WTC11 (cell line): ENCODE results near the gene NGLY1. TPM values are rescaled to one million over a fixed set of nuclear protein-coding genes. Genes with fewer than 3 reads are reported as not detected.

ENCODE experiments used
- ATAC-seq: fragments of 200-7000 bp; cut with Tn5 transposase; 2 replicates; pipeline ENCODE4 v1.10.0; 2021; ENCODE audit warnings: mild to moderate bottlenecking, moderate library complexity
- CTCF ChIA-PET: fragments of 300-600 bp; sonication (Branson Sonifier 250); formaldehyde crosslinking; loops from one replicate; lab custom pipeline; 2021; ENCODE audit warnings: antibody characterized with exemption; lab: Charles Lee
- POLR2A ChIA-PET: fragments of 350-600 bp; sonication (Branson Sonifier 250); formaldehyde crosslinking; loops from one replicate; lab custom pipeline; 2021; ENCODE audit warnings: antibody characterized with exemption; lab: Charles Lee
- DNase-seq: peaks from one replicate; pipeline ENCODE4 v3.0.0; 2021; ENCODE audit warnings: low spot score
- H3K27ac Mint-ChIP-seq: 2 replicates; pipeline ENCODE4 v1.8.0; 2021; ENCODE audit warnings: mixed read lengths
- H3K27me3 Mint-ChIP-seq: 2 replicates; pipeline ENCODE4 v1.8.0; 2021; ENCODE audit warnings: low read depth, mild to moderate bottlenecking, moderate library complexity, mixed read lengths
- H3K36me3 Mint-ChIP-seq: 2 replicates; pipeline ENCODE4 v1.8.0; 2021; ENCODE audit warnings: mixed read lengths
- H3K4me1 Mint-ChIP-seq: 2 replicates; pipeline ENCODE4 v1.8.0; 2022; ENCODE audit warnings: mixed read lengths
- H3K4me3 Mint-ChIP-seq: 2 replicates; pipeline ENCODE4 v1.8.0; 2021; ENCODE audit warnings: mild to moderate bottlenecking, moderate library complexity, mixed read lengths
- H3K9me3 Mint-ChIP-seq: 2 replicates; pipeline ENCODE4 v1.8.0; 2021; ENCODE audit warnings: mixed read lengths
- ATF2 ChIP-seq: sonication (generic); formaldehyde crosslinking; IDR thresholded peaks from 2 replicates; pipeline ENCODE4 v1.8.1; 2022; ENCODE audit warnings: low read depth, missing genetic modification reagents, borderline replicate concordance
- ELF4 ChIP-seq: sonication (generic); formaldehyde crosslinking; IDR thresholded peaks from 2 replicates; pipeline ENCODE4 v1.8.1; 2022; ENCODE audit warnings: low read depth, mild to moderate bottlenecking, moderate library complexity, missing genetic modification reagents
- ETV6 ChIP-seq: sonication (generic); formaldehyde crosslinking; IDR thresholded peaks from 2 replicates; pipeline ENCODE4 v1.8.1; 2022; ENCODE audit warnings: mild to moderate bottlenecking, missing genetic modification reagents
- FOXJ3 ChIP-seq: sonication (generic); formaldehyde crosslinking; IDR thresholded peaks from 2 replicates; pipeline ENCODE4 v1.9.0; 2021; ENCODE audit warnings: missing genetic modification reagents, mild to moderate bottlenecking, borderline replicate concordance
- FOXK1 ChIP-seq: sonication (generic); formaldehyde crosslinking; IDR thresholded peaks from 2 replicates; pipeline ENCODE4 v1.8.0; 2022; ENCODE audit warnings: mild to moderate bottlenecking, moderate library complexity, missing genetic modification reagents
- GRHL2 ChIP-seq: fragments of 250-450 bp; sonication (Bioruptor Pico); IDR thresholded peaks from 2 replicates; pipeline ENCODE4 v1.8.0; 2022; ENCODE audit warnings: mild to moderate bottlenecking, moderate library complexity; ENCODE audit not compliant: insufficient replicate concordance, severe bottlenecking
- HMGXB4 ChIP-seq: sonication (generic); formaldehyde crosslinking; IDR thresholded peaks from 2 replicates; pipeline ENCODE4 v1.8.1; 2023; ENCODE audit warnings: mild to moderate bottlenecking, moderate library complexity, missing genetic modification reagents
- IRF2 ChIP-seq: sonication (generic); formaldehyde crosslinking; IDR thresholded peaks from 2 replicates; pipeline ENCODE4 v1.8.0; 2022; ENCODE audit warnings: low read depth, missing genetic modification reagents, borderline replicate concordance
- JAZF1 ChIP-seq: fragments of 250-450 bp; sonication (Bioruptor Pico); IDR thresholded peaks from 2 replicates; pipeline ENCODE4 v1.9.0; 2021; ENCODE audit warnings: moderate library complexity, mild to moderate bottlenecking, inconsistent platforms
- MLX ChIP-seq: sonication (generic); formaldehyde crosslinking; IDR thresholded peaks from 2 replicates; pipeline ENCODE4 v1.8.1; 2023; ENCODE audit warnings: mild to moderate bottlenecking, missing genetic modification reagents, moderate library complexity
- NFYB ChIP-seq: sonication (generic); formaldehyde crosslinking; conservative IDR thresholded peaks from 2 replicates; pipeline ENCODE4 v1.8.0; 2022; ENCODE audit warnings: low read depth, missing genetic modification reagents
- USF1 ChIP-seq: sonication (generic); formaldehyde crosslinking; IDR thresholded peaks from 2 replicates; pipeline ENCODE4 v1.8.0; 2022; ENCODE audit warnings: mild to moderate bottlenecking, missing genetic modification reagents
- USF2 ChIP-seq: sonication (generic); formaldehyde crosslinking; IDR thresholded peaks from 2 replicates; pipeline ENCODE4 v1.8.1; 2023; ENCODE audit warnings: mild to moderate bottlenecking, missing genetic modification reagents, moderate library complexity
- ZNF263 ChIP-seq: sonication (generic); formaldehyde crosslinking; IDR thresholded peaks from 2 replicates; pipeline ENCODE4 v1.8.1; 2022; ENCODE audit warnings: low read depth, mild to moderate bottlenecking, moderate library complexity, missing genetic modification reagents
- ZNF512 ChIP-seq: sonication (generic); formaldehyde crosslinking; IDR thresholded peaks from 2 replicates; pipeline ENCODE4 v1.8.1; 2022; ENCODE audit warnings: missing genetic modification reagents, borderline replicate concordance
- ZNF671 ChIP-seq: fragments of 250-450 bp; sonication (Bioruptor Pico); IDR thresholded peaks from 2 replicates; pipeline ENCODE4 v1.8.0; 2021; ENCODE audit warnings: mild to moderate bottlenecking
- total RNA-seq: library from RNA; stranded (reverse); gene quantifications from 3 replicates; pipeline ENCODE4 v1.2.3, GENCODE V29; 2021

The NGLY1 gene
- total RNA-seq, 1 experiment from 2014 or later: 20.6 TPM

- CTCF ChIA-PET: no interaction called here
- no peak for DNase-seq
- ATAC-seq: peak; percentile 94
- POLR2A ChIA-PET: interaction anchor here (0.7 to 1.0 kb wide), 2 partner anchors 37 to 775 kb away, joined by 3 to 4 read pairs; partner anchors contain the start of gene NGLY1
- Mint-ChIP-seq H3K27me3 (no peaks in the 10 kb centered on the region), H3K27ac (peak overlapping the region; percentile 92), H3K4me1 (peaks cover 17% of the 10 kb centered on the region), H3K36me3 (0 out of 2 replicates have a peak, but pooled peaks cover under 1% of the 10 kb centered on the region), H3K4me3 (no peak overlapping the region), H3K9me3 (peaks cover 3% of the 10 kb centered on the region)
- TF ChIP-seq FOXJ3 (CRISPR knock-in tag) (no peak), USF1 (CRISPR knock-in tag) (peak; percentile 79), ZNF263 (CRISPR knock-in tag) (no peak), USF2 (CRISPR knock-in tag) (peak; percentile 82)
These were observed 37.1 kb upstream of the NGLY1 start for GRCh38 chr3:25820366-25820765.

- H3K4me3 Mint-ChIP-seq: no peak overlapping the region
- no peaks in the 10 kb centered on the region for H3K27me3 Mint-ChIP-seq
- H3K36me3 Mint-ChIP-seq: peaks cover 6% of the 10 kb centered on the region; the same call in 1 of the 2 replicates
- DNase-seq (no peak), ATAC-seq (no peak)
- no peak overlapping the region for H3K27ac Mint-ChIP-seq
- CTCF ChIA-PET: no interaction called here
- peaks cover 9% of the 10 kb centered on the region for H3K9me3 Mint-ChIP-seq
- POLR2A ChIA-PET: no interaction called here
- TF ChIP-seq HMGXB4 (CRISPR knock-in tag) (no peak), IRF2 (CRISPR knock-in tag) (no peak), FOXK1 (CRISPR knock-in tag) (no peak), ELF4 (no peak)
- peaks cover 17% of the 10 kb centered on the region for H3K4me1 Mint-ChIP-seq
These were observed 35.1 kb upstream of the NGLY1 start for GRCh38 chr3:25818335-25818734.

GRCh38 chr3:25817638-25818037 lies 34.4 kb upstream of the NGLY1 start:
- no peak for DNase-seq
- Mint-ChIP-seq H3K36me3 (peaks cover 6% of the 10 kb centered on the region; the same call in 1 of the 2 replicates), H3K4me1 (peaks cover 19% of the 10 kb centered on the region), H3K27me3 (no peaks in the 10 kb centered on the region), H3K4me3 (no peak overlapping the region), H3K27ac (no peak overlapping the region), H3K9me3 (peaks cover 9% of the 10 kb centered on the region)
- no peak for ATAC-seq
- CTCF ChIA-PET: no interaction called here
- TF ChIP-seq ETV6 (CRISPR knock-in tag) (no peak), GRHL2 (no peak), JAZF1 (CRISPR knock-in tag) (no peak), MLX (CRISPR knock-in tag) (no peak), IRF2 (CRISPR knock-in tag) (no peak), ZNF512 (CRISPR knock-in tag) (no peak), NFYB (CRISPR knock-in tag) (no peak), ZNF671 (CRISPR knock-in tag) (no peak), ATF2 (no peak)
- POLR2A ChIA-PET: no interaction called here
